ENCODE results near the gene NANS. TPM values are rescaled to one million over a fixed set of nuclear protein-coding genes. Genes with fewer than 3 reads are reported as not detected.
"Not testable (repeated sequence)": the region's sequence is repeated elsewhere in the genome, so short reads cannot be mapped to it uniquely, and the experiment has no call there.

NANS gene
- polyA plus RNA-seq, 1 donor from 2014 or later = 16.9 TPM

- Histone ChIP-seq H4K20me1 (ENCODE audit: insufficient read depth) (no peaks in the 10 kb centered on the region), H2AFZ (ENCODE audit: low read depth, low read length) (no peak overlapping the region), H3F3A (ENCODE audit: insufficient read depth, low read length, poor library complexity, severe bottlenecking) (no peaks in the 10 kb centered on the region), H3K9me2 (ENCODE audit: insufficient read depth, low read length) (no peaks in the 10 kb centered on the region), H3K79me2 (replicated peaks; ENCODE audit: insufficient read depth, low read length) (no peaks in the 10 kb centered on the region), H3K27ac (ENCODE audit: low read length) (no peak overlapping the region), H3K4me3 (ENCODE audit: low read length) (no peak overlapping the region), H3K9me3 (ENCODE audit: low read length) (no peaks in the 10 kb centered on the region), H3K4me2 (ENCODE audit: low read length) (no peak overlapping the region), H3K27me3 (ENCODE audit: insufficient read depth, low read depth, low read length) (peaks cover 15% of the 10 kb centered on the region), H3K36me3 (ENCODE audit: insufficient read depth, low read length) (no peaks in the 10 kb centered on the region), H3K9ac (ENCODE audit: low read length) (no peak overlapping the region)
- no peak for TF ChIP-seq SMC3 (conservative IDR thresholded peaks at IDR 0.05; ENCODE audit: poor library complexity)
- no peak for TF ChIP-seq CTCF (IDR thresholded peaks at IDR 0.05; ENCODE audit: poor library complexity, severe bottlenecking)
Observed at GRCh38 chr9:98120476-98120875, 63.9 kb downstream of the NANS start.

DNA sequence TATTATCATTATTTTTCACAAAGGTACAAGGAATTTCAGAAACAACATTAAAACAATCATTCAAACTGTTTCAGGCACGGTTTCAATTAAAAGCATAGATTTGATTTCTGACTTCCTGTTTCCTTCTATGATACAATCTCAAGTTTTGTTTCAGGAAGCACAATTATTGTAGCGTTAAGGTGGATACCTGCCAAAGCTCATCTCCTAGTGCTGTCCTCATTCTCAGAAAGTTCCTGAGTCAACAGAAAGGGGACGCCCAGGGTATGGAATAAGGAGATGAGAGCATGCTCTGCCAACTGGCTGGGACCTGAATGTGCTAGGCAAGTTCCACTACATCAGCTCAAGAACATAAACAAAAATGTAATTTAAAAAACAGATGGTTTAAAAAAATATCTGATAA, 64.5 kb downstream of the NANS start:
- H2AFZ ChIP-seq (ENCODE audit: low read depth, low read length) = no peak overlapping the region
- TF ChIP-seq, protein P1, sequence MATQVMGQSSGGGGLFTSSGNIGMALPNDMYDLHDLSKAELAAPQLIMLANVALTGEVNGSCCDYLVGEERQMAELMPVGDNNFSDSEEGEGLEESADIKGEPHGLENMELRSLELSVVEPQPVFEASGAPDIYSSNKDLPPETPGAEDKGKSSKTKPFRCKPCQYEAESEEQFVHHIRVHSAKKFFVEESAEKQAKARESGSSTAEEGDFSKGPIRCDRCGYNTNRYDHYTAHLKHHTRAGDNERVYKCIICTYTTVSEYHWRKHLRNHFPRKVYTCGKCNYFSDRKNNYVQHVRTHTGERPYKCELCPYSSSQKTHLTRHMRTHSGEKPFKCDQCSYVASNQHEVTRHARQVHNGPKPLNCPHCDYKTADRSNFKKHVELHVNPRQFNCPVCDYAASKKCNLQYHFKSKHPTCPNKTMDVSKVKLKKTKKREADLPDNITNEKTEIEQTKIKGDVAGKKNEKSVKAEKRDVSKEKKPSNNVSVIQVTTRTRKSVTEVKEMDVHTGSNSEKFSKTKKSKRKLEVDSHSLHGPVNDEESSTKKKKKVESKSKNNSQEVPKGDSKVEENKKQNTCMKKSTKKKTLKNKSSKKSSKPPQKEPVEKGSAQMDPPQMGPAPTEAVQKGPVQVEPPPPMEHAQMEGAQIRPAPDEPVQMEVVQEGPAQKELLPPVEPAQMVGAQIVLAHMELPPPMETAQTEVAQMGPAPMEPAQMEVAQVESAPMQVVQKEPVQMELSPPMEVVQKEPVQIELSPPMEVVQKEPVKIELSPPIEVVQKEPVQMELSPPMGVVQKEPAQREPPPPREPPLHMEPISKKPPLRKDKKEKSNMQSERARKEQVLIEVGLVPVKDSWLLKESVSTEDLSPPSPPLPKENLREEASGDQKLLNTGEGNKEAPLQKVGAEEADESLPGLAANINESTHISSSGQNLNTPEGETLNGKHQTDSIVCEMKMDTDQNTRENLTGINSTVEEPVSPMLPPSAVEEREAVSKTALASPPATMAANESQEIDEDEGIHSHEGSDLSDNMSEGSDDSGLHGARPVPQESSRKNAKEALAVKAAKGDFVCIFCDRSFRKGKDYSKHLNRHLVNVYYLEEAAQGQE (IDR thresholded peaks at IDR 0.05; ENCODE audit: borderline replicate concordance) = no peak
- TF ChIP-seq SMC3 (conservative IDR thresholded peaks at IDR 0.05; ENCODE audit: poor library complexity) (no peak), MXI1 (conservative IDR thresholded peaks at IDR 0.05; ENCODE audit: poor library complexity, severe bottlenecking) (no peak), POLR2AphosphoS5 (IDR thresholded peaks at IDR 0.05) (no peak), EZH2 (IDR thresholded peaks at IDR 0.05; ENCODE audit: borderline replicate concordance, insufficient read depth, low read length, poor library complexity, severe bottlenecking) (no peak), CTCF (IDR thresholded peaks at IDR 0.05; ENCODE audit: poor library complexity, severe bottlenecking) (no peak), RAD21 (conservative IDR thresholded peaks at IDR 0.05) (no peak), EP300 (conservative IDR thresholded peaks at IDR 0.05; ENCODE audit: poor library complexity, severe bottlenecking) (no peak), TAF1 (IDR thresholded peaks at IDR 0.05; ENCODE audit: low read depth) (no peak)
- no peak overlapping the region for H3K9ac ChIP-seq (ENCODE audit: low read length)
- H3K9me3 ChIP-seq (ENCODE audit: low read length) = no peaks in the 10 kb centered on the region
- no peaks in the 10 kb centered on the region for H3K36me3 ChIP-seq (ENCODE audit: insufficient read depth, low read length)
- no peaks in the 10 kb centered on the region for H4K20me1 ChIP-seq (ENCODE audit: insufficient read depth)
- H3K4me2 ChIP-seq (ENCODE audit: low read length) = no peak overlapping the region
- peaks cover 15% of the 10 kb centered on the region for H3K27me3 ChIP-seq (ENCODE audit: insufficient read depth, low read depth, low read length)
- H3K27ac ChIP-seq (ENCODE audit: low read length) = no peak overlapping the region
- no peaks in the 10 kb centered on the region for H3F3A ChIP-seq (ENCODE audit: insufficient read depth, low read length, poor library complexity, severe bottlenecking)
- H3K4me3 ChIP-seq (ENCODE audit: low read length) = no peak overlapping the region
- no peaks in the 10 kb centered on the region for H3K9me2 ChIP-seq (ENCODE audit: insufficient read depth, low read length)
- no peaks in the 10 kb centered on the region for H3K79me2 ChIP-seq (replicated peaks; ENCODE audit: insufficient read depth, low read length)

- not testable (repeated sequence) for H3K27me3 ChIP-seq (ENCODE audit: insufficient read depth, low read depth, low read length); H3F3A ChIP-seq (ENCODE audit: insufficient read depth, low read length, poor library complexity, severe bottlenecking); H4K20me1 ChIP-seq (ENCODE audit: insufficient read depth); H3K79me2 ChIP-seq (replicated peaks; ENCODE audit: insufficient read depth, low read length); H3K9ac ChIP-seq (ENCODE audit: low read length); H3K4me2 ChIP-seq (ENCODE audit: low read length); H3K27ac ChIP-seq (ENCODE audit: low read length); H3K4me3 ChIP-seq (ENCODE audit: low read length); H2AFZ ChIP-seq (ENCODE audit: low read depth, low read length); H3K9me2 ChIP-seq (ENCODE audit: insufficient read depth, low read length); H3K36me3 ChIP-seq (ENCODE audit: insufficient read depth, low read length); H3K9me3 ChIP-seq (ENCODE audit: low read length)
Observed at GRCh38 chr9:98124091-98124490, 67.6 kb downstream of the NANS start.
